GM18909 (cell line): Measurements from ENCODE around the gene TAS2R8.

Experiments
- ATAC-seq: cut with Tn5 transposase; IDR thresholded peaks from one replicate; pipeline ENCODE4 v1.9.1; 2021; ENCODE audit warnings: mild to moderate bottlenecking; ENCODE audit not compliant: unreplicated experiment, poor library complexity

TAS2R8 gene

GRCh38 chr12:10756194-10756593 is 50.9 kb downstream of the TAS2R8 start:
- ATAC-seq = no peak
